Activated naive CD4-positive, alpha-beta T cell treated with anti-CD3 and anti-CD28 coated beads, Interleukin-2, amount 50 U/mL, for 24 hours (primary cell): ENCODE measurements around the gene DDX17.

Experiments
- H3K27ac Mint-ChIP-seq: one replicate; pipeline ENCODE4 v1.8.0; 2021; ENCODE audit warnings: mild to moderate bottlenecking, mixed read lengths
- H3K27me3 Mint-ChIP-seq: one replicate; pipeline ENCODE4 v1.8.0; 2021; ENCODE audit warnings: mixed read lengths
- H3K36me3 Mint-ChIP-seq: one replicate; pipeline ENCODE4 v1.8.0; 2021; ENCODE audit warnings: mixed read lengths
- H3K4me1 Mint-ChIP-seq: one replicate; pipeline ENCODE4 v1.8.0; 2021; ENCODE audit warnings: mixed read lengths
- H3K4me3 Mint-ChIP-seq: one replicate; pipeline ENCODE4 v1.8.0; 2021; ENCODE audit warnings: mild to moderate bottlenecking, mixed read lengths
- H3K9me3 Mint-ChIP-seq: one replicate; pipeline ENCODE4 v1.8.0; 2021; ENCODE audit warnings: mixed read lengths

The DDX17 gene

GRCh38 chr22:38503021-38503420 lies 3.1 kb downstream of the DDX17 start:
- peaks cover 68% of the 10 kb centered on the region for H3K4me1 Mint-ChIP-seq
- peak overlapping the region; percentile 94 for H3K4me3 Mint-ChIP-seq
- no peak overlapping the region for H3K27ac Mint-ChIP-seq
- H3K27me3 Mint-ChIP-seq = no peaks in the 10 kb centered on the region
- no peaks in the 10 kb centered on the region for H3K9me3 Mint-ChIP-seq
- peaks cover 26% of the 10 kb centered on the region for H3K36me3 Mint-ChIP-seq

- Mint-ChIP-seq H3K4me1 (peaks cover 69% of the 10 kb centered on the region), H3K9me3 (no peaks in the 10 kb centered on the region), H3K36me3 (peaks cover 26% of the 10 kb centered on the region), H3K27me3 (no peaks in the 10 kb centered on the region), H3K4me3 (peak overlapping the region; percentile 94), H3K27ac (peak overlapping the region; percentile 68)
These were observed 4.1 kb downstream of the DDX17 start for GRCh38 chr22:38501797-38502672.

- Mint-ChIP-seq H3K4me1 (peaks cover 66% of the 10 kb centered on the region), H3K4me3 (no peak overlapping the region), H3K27me3 (no peaks in the 10 kb centered on the region), H3K27ac (peak overlapping the region; percentile 62), H3K9me3 (no peaks in the 10 kb centered on the region), H3K36me3 (peaks cover 23% of the 10 kb centered on the region)
These were observed 8.2 kb downstream of the DDX17 start for GRCh38 chr22:38497869-38498268.

- Mint-ChIP-seq H3K4me3 (no peak overlapping the region), H3K36me3 (peaks cover 29% of the 10 kb centered on the region), H3K27ac (peak overlapping the region; percentile 23), H3K9me3 (no peaks in the 10 kb centered on the region), H3K27me3 (no peaks in the 10 kb centered on the region), H3K4me1 (peaks cover 56% of the 10 kb centered on the region)
These were observed 11.2 kb downstream of the DDX17 start for GRCh38 chr22:38494939-38495338.

GRCh38 chr22:38494498-38494897 lies 11.6 kb downstream of the DDX17 start:
- no peaks in the 10 kb centered on the region for H3K9me3 Mint-ChIP-seq
- peaks cover 31% of the 10 kb centered on the region for H3K36me3 Mint-ChIP-seq
- H3K4me3 Mint-ChIP-seq = no peak overlapping the region
- peaks cover 56% of the 10 kb centered on the region for H3K4me1 Mint-ChIP-seq
- H3K27ac Mint-ChIP-seq = peak overlapping the region; percentile 23
- H3K27me3 Mint-ChIP-seq = no peaks in the 10 kb centered on the region

- Mint-ChIP-seq H3K4me1 (peaks cover 55% of the 10 kb centered on the region), H3K27ac (peak overlapping the region; percentile 59)
These were observed 14.3 kb downstream of the DDX17 start for GRCh38 chr22:38491707-38492348.

GRCh38 chr22:38490915-38491314 lies 15.2 kb downstream of the DDX17 start:
- Mint-ChIP-seq H3K9me3 (no peaks in the 10 kb centered on the region), H3K27ac (peak overlapping the region; percentile 93), H3K4me1 (peaks cover 58% of the 10 kb centered on the region), H3K4me3 (peak overlapping the region; percentile 33), H3K27me3 (no peaks in the 10 kb centered on the region), H3K36me3 (peaks cover 29% of the 10 kb centered on the region)

More at GRCh38 chr22:38491707-38492348, 14.3 kb downstream of the DDX17 start:
- Mint-ChIP-seq H3K4me3 (no peak overlapping the region), H3K27me3 (no peaks in the 10 kb centered on the region), H3K36me3 (peaks cover 27% of the 10 kb centered on the region), H3K9me3 (no peaks in the 10 kb centered on the region)

GRCh38 chr22:38490475-38490874 lies 15.6 kb downstream of the DDX17 start:
- H3K27ac Mint-ChIP-seq = peak overlapping the region; percentile 93
- peaks cover 62% of the 10 kb centered on the region for H3K4me1 Mint-ChIP-seq
- H3K9me3 Mint-ChIP-seq = no peaks in the 10 kb centered on the region
- peak overlapping the region; percentile 33 for H3K4me3 Mint-ChIP-seq
- peaks cover 27% of the 10 kb centered on the region for H3K36me3 Mint-ChIP-seq
- H3K27me3 Mint-ChIP-seq = no peaks in the 10 kb centered on the region

GRCh38 chr22:38489561-38490145 lies 16.5 kb downstream of the DDX17 start:
- H3K27me3 Mint-ChIP-seq = no peaks in the 10 kb centered on the region
- H3K9me3 Mint-ChIP-seq = no peaks in the 10 kb centered on the region
- peaks cover 64% of the 10 kb centered on the region for H3K4me1 Mint-ChIP-seq
- peak overlapping the region; percentile 80 for H3K27ac Mint-ChIP-seq
- H3K4me3 Mint-ChIP-seq = peak overlapping the region; percentile 20
- peaks cover 28% of the 10 kb centered on the region for H3K36me3 Mint-ChIP-seq

GRCh38 chr22:38489142-38489541 lies 17.0 kb downstream of the DDX17 start:
- Mint-ChIP-seq H3K4me1 (peaks cover 63% of the 10 kb centered on the region), H3K9me3 (no peaks in the 10 kb centered on the region), H3K27me3 (no peaks in the 10 kb centered on the region), H3K4me3 (no peak overlapping the region), H3K27ac (peak overlapping the region; percentile 74), H3K36me3 (peaks cover 31% of the 10 kb centered on the region)

GRCh38 chr22:38487946-38488345 lies 18.2 kb downstream of the DDX17 start:
- H3K9me3 Mint-ChIP-seq = no peaks in the 10 kb centered on the region
- H3K27me3 Mint-ChIP-seq = no peaks in the 10 kb centered on the region
- peaks cover 32% of the 10 kb centered on the region for H3K36me3 Mint-ChIP-seq
- H3K27ac Mint-ChIP-seq = peak overlapping the region; percentile 78
- no peak overlapping the region for H3K4me3 Mint-ChIP-seq
- peaks cover 64% of the 10 kb centered on the region for H3K4me1 Mint-ChIP-seq

GRCh38 chr22:38485783-38486182 lies 20.3 kb downstream of the DDX17 start:
- Mint-ChIP-seq H3K4me1 (peaks cover 63% of the 10 kb centered on the region), H3K27me3 (no peaks in the 10 kb centered on the region), H3K9me3 (no peaks in the 10 kb centered on the region), H3K27ac (no peak overlapping the region), H3K4me3 (no peak overlapping the region), H3K36me3 (peaks cover 36% of the 10 kb centered on the region)

- no peaks in the 10 kb centered on the region for H3K27me3 Mint-ChIP-seq
- peaks cover 26% of the 10 kb centered on the region for H3K36me3 Mint-ChIP-seq
- peaks cover 48% of the 10 kb centered on the region for H3K4me1 Mint-ChIP-seq
- no peak overlapping the region for H3K4me3 Mint-ChIP-seq
- H3K9me3 Mint-ChIP-seq = no peaks in the 10 kb centered on the region
- H3K27ac Mint-ChIP-seq = peak overlapping the region; percentile 20
These were observed 21.9 kb downstream of the DDX17 start for GRCh38 chr22:38484244-38484643.

- Mint-ChIP-seq H3K27me3 (no peaks in the 10 kb centered on the region), H3K4me1 (peaks cover 35% of the 10 kb centered on the region), H3K9me3 (no peaks in the 10 kb centered on the region), H3K27ac (no peak overlapping the region), H3K36me3 (peaks cover 25% of the 10 kb centered on the region), H3K4me3 (no peak overlapping the region)
These were observed 23.3 kb downstream of the DDX17 start for GRCh38 chr22:38482662-38483308.

GRCh38 chr22:38481871-38482332 lies 24.2 kb downstream of the DDX17 start:
- H3K27me3 Mint-ChIP-seq = no peaks in the 10 kb centered on the region
- H3K4me1 Mint-ChIP-seq = peaks cover 33% of the 10 kb centered on the region
- no peak overlapping the region for H3K4me3 Mint-ChIP-seq
- peaks cover 25% of the 10 kb centered on the region for H3K36me3 Mint-ChIP-seq
- no peaks in the 10 kb centered on the region for H3K9me3 Mint-ChIP-seq
- no peak overlapping the region for H3K27ac Mint-ChIP-seq
